ENCODE data around the gene KIF20B.

DNA sequence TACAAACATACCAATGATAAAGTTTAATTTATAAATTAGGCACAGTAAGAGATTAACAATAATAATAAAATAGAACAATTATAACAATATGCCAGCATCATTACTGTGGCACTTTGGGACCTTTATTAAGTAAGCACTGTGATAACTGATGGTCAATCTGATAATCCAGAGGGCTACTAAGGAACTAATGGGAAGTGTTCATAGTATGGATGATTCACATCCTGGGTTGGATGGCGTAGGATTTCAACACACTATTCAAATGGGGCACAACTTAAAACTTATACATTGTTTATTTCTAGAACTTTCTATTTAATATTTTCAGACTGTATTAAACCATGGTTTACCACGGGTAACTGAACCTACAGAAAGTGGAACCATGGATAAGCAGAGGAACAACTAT, 90.8 kb downstream of the KIF20B start:
- TF ChIP-seq, protein P1, sequence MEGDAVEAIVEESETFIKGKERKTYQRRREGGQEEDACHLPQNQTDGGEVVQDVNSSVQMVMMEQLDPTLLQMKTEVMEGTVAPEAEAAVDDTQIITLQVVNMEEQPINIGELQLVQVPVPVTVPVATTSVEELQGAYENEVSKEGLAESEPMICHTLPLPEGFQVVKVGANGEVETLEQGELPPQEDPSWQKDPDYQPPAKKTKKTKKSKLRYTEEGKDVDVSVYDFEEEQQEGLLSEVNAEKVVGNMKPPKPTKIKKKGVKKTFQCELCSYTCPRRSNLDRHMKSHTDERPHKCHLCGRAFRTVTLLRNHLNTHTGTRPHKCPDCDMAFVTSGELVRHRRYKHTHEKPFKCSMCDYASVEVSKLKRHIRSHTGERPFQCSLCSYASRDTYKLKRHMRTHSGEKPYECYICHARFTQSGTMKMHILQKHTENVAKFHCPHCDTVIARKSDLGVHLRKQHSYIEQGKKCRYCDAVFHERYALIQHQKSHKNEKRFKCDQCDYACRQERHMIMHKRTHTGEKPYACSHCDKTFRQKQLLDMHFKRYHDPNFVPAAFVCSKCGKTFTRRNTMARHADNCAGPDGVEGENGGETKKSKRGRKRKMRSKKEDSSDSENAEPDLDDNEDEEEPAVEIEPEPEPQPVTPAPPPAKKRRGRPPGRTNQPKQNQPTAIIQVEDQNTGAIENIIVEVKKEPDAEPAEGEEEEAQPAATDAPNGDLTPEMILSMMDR (IDR thresholded peaks at IDR 0.05): no peak
- TF ChIP-seq POLR2AphosphoS5 (IDR thresholded peaks at IDR 0.05; ENCODE audit: insufficient read depth in 1 of 2, low read depth in 1 of 2): no peak
- no peak for TF ChIP-seq POLR2A (IDR thresholded peaks at IDR 0.05)
